AG08396 (cell line): ENCODE results near the gene SETD4.
"Not testable (repeated sequence)": the region's sequence is repeated elsewhere in the genome, so short reads cannot be mapped to it uniquely, and the experiment has no call there.

Source experiments
- DNase-seq: peaks from one replicate; pipeline ENCODE4 v3.0.0; 2012; ENCODE audit warnings: low spot score, mixed read lengths

Gene SETD4

DNA sequence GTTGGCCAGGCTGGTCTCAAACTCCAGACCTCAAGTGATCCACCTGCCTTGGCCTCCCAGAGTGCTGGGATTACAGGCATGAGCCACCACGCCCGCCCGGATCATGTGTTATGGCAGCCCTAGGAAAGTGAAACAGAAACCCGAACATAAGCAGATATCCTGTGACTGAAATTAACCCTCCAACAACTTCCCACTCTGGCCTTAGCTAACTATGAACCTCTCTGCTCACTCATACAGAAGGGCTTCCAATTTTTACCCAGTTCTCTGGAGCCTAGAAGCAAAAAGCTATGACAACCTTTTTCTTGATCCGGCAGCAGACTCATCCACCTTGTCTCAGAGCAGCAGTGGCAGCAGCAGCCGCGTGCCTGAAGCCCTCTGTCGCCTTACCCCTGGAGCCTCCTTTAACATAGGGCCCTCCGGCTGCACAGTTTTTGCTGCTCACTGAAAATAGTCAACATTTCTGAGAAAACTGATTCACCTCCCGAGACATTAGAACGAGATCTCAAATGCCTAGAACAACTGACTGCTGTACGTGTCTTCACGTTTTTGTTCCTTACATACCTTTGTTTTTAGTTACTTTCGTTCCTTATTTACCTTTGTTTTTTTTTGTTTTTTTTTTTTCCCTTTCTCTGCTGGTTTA lies 18.8 kb upstream of the SETD4 start:
- no peak for DNase-seq

DNA sequence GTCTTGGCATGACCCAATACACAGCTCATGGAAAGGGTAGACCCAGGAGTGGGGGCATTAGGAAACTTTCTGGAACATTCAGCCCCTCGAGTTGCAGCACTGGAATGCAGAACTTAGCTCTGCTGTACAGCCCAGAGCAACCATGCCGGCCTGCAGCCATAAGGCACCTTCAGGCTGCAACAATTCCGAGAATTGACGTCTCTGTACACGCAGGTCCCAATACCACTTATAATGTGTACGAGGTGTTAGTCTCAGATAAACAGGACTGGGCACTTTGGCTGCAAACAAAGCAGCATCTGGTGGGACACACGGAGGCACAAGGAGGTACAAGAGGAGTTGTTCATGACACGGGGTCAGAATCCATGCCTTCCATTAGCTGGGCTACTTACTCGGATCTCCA lies 17.4 kb upstream of the SETD4 start:
- no peak for DNase-seq

DNA sequence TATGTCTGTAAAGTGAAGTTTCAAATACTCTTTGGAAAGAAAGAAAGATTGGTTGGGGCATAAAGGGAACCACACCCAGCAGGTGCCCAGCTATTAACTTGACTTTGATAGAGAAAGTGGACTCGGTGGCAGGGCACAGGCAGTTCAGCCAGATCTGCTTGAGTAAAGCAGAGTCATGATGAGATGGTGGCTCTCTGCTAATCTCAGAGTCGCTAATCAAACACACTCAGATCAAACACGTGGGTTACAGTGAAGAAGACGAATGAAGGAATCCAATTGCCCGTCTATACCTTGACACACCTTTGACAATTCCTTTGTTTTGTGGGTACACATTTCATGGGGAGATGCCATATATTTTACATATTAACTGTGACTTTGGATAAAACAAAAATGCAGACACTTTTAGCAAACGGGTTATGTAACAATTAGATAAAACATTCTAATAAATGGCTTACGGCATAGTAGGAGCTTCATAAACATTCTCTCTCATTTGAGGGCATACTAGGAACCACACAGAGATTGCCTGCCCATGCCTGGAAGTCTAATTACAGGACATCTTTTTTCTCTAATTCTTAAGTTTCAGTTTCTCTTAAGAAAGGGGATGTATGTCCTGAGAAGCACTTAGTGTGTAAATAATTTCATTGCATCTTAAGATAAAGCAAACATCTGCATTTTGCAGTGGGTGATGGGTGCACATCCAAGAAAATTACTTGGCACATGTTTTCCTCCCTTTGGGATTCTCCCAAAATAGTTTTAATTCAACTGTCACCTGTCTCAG lies 16.7 kb upstream of the SETD4 start:
- no peak for DNase-seq

DNA sequence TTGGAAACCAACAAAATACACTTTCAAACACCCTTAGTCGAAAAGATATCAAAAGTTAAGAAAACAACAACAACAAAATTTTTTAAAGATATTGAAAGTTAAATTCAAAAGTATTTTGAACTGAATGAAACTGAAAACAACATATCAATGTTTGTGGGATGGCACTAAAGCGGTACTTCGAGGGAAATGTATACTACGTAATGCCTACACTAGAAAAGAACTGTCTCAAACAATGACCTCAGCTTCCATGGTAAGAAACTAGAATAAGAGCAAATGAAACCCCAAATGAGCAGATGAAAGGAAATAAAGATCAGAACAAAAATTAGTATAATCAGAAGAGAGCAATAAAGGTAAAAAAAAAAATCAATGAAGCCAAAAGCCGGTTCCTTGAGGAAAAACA lies 15.6 kb upstream of the SETD4 start:
- no peak for DNase-seq

DNA sequence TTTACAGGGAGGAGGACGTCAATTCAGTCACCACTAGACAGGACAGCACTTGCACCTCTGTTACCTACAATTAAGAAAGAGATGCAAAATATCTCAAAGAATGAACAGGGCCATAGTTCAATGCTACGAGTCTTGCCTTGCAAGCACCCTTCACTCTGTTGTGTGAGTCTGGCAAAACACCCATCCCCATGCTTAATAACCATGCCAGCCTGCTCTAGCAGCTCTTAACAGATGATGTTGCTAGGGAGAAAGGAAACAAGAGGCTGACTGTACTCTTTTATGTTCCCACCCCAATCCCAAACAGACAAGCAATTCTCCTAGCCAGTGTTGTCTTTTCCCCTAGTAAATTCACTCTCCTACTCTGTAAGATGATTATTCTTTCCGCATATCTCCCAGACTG lies 14.8 kb upstream of the SETD4 start:
- DNase-seq = no peak

DNA sequence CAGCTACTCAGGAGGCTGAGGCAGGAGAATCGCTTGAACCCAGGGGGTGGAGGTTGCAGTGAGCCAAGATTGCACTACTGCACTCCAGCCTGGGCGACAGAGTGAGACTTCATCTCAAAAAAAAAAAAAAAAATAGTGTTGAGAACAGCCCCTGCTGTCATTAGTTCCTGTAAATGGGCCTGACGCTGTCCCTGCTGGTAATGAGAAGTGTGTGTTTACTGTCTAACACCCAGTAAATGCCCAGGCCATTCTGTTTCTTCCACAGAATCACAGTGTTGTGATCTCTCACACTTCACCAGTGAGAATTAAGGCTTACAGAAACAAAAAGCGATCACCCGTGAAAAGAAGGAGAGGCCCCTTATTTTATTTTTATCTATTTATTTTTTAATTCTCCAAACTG lies 13.6 kb upstream of the SETD4 start:
- not testable (repeated sequence) for DNase-seq

DNA sequence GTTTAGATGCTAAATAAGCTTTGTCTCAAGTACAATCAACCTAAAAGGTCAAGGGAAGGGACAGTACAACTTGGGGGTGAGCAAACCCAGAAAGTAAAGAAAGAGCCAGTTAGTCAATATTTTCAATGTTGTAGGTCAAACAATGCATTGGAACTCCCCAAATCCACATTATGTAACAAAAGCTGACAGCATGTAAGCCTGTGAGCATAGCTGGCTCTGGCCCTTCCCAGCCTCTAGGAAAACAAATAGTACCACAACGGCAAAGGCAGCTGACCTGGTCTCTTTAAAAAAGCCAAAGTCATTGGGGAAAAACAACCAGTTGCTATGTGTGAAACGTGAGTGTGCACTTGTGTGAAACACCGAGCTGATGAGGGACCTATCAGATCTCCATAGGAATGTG lies 12.9 kb upstream of the SETD4 start:
- DNase-seq = no peak

GRCh38 chr21:36072453-36073162 lies 12.3 kb upstream of the SETD4 start:
- DNase-seq = no peak

DNA sequence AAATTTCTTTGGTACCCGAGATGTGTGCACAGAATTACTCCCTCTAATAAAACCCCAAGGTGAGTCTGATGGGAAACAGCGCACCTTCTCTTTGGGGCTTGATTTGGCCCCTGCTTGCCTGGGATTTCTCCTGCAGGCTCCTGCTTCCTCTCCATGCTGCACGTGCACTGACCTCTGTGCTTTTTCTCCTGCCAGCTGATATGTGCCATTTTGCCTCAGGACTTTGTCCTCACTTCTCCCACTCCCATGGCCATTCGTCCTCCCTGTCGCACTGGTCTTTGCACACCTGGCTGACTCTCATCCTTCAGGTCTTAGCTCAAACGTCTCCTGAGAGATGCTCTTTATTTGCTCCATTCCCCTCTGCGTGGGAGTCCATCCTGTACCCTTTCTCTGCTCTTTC lies 10.7 kb upstream of the SETD4 start:
- DNase-seq = no peak

DNA sequence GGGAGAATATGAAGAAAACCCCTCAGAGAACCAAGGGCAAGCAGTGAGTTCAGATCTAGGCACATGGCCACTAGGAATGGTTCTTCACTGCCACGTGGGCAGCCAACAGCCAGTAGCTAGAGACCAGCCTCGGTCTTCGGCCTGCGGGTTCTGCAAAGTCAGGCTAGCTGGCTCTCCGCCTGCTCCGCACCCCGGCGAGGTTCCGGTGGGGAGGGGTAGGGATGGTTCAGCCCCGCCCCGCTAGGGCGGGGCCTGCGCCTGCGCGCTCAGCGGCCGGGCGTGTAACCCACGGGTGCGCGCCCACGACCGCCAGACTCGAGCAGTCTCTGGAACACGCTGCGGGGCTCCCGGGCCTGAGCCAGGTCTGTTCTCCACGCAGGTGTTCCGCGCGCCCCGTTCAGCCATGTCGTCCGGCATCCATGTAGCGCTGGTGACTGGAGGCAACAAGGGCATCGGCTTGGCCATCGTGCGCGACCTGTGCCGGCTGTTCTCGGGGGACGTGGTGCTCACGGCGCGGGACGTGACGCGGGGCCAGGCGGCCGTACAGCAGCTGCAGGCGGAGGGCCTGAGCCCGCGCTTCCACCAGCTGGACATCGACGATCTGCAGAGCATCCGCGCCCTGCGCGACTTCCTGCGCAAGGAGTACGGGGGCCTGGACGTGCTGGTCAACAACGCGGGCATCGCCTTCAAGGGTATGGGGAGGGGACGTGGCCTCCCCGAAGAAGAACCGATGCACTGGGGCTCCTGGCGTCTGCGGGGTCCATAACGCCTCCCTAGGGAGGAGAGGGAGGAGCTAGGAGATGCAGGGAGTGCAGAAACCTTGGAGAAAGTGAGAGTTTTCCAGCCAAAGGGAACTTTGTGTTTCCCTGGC lies 9.6 kb upstream of the SETD4 start, which contains the start of gene CBR1:
TSS of gene CBR1 (plus strand) at position 312 of the 871 bp plus-strand sequence. CDS start at position 404, 92 bp downstream.
- DNase-seq = peak; percentile 95

DNA sequence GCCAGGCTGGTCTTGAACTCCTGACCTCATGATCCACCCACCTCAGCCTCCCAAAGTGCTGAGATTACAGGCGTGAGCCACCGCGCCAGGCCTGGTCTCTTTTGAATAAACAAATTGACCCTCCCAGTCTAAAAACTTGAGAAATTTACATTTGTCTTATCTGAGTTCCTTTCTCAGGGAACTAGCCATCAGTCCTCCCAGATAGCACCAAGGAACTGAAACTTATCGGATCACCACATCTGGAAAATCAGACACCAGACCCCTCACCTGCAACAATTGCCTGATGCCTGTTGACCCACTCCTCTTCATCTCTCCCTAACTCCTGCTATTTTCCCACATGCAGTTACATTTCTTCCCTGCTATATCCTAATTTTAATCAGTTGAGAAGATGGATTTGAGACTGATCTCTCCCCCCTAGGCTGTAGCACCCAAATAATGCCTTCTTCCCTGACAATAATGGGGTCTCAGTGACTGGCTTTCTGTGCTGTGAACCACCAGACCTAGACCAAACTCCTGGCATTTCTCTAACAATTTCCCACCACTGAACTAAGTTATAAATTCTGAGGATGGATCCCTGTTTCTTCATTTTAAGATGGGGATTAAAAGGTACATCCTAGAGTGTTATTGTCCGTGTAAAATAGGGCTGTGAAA lies 8.5 kb upstream of the SETD4 start:
- DNase-seq = no peak

- peak; percentile 48 for DNase-seq
Observed at GRCh38 chr21:36065497-36066036, 5.2 kb upstream of the SETD4 start.

- DNase-seq = no peak
Observed at GRCh38 chr21:36064085-36064460, 3.7 kb upstream of the SETD4 start.

DNA sequence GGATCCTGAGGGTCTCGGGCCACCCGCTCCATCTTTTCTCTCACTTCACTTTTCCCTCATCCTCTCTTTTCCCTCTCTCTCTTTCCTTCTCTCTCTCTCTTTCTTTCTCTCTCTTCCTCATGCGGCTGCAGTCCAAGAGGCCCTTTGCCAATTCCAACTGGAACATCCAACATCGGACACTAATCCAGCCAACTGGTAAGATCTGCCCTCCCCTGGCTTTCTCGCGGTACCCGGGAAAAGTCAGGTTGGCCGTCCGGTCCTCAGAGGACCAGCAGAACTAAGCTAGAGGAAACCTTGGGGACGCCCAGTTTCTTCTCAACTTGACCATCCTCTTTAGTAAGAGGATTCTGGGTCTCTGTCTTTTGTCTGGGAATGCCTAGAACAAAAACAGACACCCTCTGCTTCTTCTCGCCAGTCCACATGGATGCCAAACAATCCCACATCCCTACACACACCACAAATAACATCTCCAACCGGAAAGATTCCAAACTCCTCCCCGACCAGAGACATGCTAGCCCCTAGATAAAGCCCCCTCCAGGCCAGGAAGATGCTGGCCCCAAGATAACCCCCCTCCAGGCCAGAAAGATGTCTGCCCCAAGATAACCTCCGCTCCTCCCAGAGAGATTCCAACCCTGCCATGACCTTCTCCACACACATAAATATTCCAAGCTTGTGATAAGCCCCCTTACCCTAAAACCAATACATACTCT lies 3.2 kb upstream of the SETD4 start:
- no peak for DNase-seq

GRCh38 chr21:36061445-36061844 lies 1.1 kb upstream of the SETD4 start:
- DNase-seq = no peak

DNA sequence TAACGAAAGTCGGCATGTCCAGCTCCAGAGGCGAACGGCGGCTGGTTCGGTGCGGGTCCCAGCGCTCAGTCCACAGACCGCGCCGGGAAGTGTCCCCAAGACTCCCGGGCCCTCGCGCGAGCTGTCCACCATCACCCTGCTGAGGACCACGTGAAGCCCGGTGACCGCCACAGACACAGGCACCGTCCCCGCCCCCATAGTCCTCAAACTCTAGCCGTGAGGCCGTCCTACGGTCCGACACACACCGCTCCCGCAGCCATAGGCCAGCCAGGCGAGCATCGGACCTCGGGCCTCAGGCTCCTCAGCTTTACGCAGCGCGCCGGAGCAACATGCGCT lies 535 bp downstream of the SETD4 start:
- peak; percentile 56 for DNase-seq

DNA sequence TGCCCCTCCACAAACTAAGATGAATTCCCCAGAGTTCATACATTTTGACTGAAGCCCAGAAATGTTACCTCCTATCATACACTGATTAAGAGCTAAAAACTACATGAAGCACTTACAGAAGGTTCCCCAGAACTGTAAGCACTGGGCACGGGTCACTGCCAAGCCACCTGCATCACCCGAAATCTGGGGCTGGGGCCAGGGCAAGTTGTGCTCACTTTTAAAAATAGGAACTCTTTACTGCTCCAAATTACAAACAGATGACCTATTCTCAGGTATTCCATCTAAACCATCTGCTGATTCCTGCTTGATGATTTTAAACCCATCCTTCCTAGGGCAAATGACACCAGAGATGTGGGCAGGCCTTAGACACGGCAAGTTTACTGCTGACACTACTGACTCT lies 4.8 kb downstream of the SETD4 start:
- no peak for DNase-seq

DNA sequence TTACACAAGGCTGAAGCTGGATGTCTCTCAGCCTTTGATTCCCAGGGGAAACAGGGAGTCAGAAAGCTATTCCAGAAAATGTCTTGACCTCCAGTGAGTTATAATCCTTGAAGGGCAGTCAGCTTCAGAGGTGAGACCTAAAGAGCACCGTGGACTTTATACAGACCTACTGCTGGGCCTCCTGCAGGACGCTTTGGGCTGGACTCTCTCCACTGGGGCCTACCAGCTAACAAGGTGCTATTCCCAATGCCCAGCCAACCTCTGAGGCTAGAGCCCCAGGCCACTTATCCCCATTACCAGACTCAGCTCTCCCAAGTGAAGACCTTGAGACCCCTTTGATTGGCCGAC lies 6.6 kb downstream of the SETD4 start:
- DNase-seq = no peak

DNA sequence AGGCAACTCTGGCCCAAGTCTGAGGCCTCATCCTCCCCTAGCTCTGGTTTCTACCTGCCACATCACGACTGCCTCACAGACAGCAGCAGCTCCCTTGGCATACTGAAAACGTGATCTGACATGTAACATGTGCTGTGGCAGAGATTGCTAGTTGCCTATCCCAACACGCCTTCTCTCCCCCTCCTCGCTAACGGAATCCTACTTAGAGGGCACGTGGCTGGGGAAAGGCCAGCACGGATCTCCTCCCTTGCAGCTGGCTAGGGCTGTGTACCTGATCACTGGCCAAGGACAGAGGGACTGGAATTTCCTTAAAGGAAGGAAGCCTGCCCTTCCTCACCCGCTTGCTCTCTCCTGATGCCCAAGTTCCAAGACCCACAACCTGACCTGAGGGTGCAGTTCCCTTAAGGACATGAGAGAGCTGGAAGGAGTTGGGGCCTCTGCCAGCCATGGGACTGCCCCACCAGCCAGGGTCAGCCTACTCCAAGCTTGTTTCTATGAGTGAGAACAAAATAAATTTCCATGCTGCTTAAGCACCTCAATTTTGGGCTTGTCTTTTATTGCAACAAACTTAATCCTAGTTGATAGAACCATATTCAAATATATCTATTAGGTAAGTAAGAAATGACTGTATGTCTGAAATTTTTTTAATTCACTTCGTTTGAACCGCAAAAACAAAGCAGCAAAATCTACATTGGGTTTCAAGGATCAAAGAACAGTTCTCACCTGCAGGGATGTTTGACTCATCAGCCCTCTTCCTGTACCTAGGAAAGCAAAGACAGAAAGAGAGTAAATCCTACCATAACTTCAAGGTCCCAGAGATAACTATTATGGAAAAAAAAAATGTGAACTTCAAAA lies 7.2 kb downstream of the SETD4 start:
- DNase-seq = no peak

DNA sequence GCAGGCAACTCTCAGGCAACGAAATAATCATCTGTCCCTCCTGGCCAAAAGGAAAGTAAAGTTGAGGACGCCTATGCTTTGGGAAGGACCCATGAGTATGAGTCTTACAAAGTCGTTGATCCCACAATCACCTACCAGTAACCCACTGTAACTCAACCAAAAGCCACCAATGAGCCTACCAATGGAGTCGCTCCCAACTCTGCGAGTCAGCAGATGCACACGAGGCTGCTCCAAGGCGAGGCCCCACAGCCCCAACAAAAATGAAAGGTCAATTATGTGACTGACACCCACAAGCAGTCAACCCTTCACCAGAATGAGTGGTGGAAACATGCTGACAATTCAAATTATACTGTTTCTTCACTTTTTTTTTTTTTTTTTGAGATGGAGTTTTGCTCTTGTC lies 12.0 kb downstream of the SETD4 start:
- DNase-seq = no peak
